Activated CD8-positive, alpha-beta T cell treated with anti-CD3 and anti-CD28 coated beads for 36 hours (primary cell): ENCODE results near the gene FXYD7. TPM values are rescaled to one million over a fixed set of nuclear protein-coding genes. Genes with fewer than 3 reads are reported as not detected.

ENCODE experiments used
- ATAC-seq: fragments of 200-7000 bp; cut with Tn5 transposase; one replicate; pipeline ENCODE4 v1.10.0; 2021; ENCODE audit warnings: mild to moderate bottlenecking, moderate library complexity
- CTCF ChIA-PET: fragments of 350-600 bp; sonication (Branson Sonifier 250); formaldehyde crosslinking; loops from one replicate; lab custom pipeline; 2021; ENCODE audit warnings: antibody characterized with exemption; lab: Charles Lee
- POLR2A ChIA-PET: fragments of 350-600 bp; sonication (Branson Sonifier 250); formaldehyde crosslinking; loops from one replicate; lab custom pipeline; 2021; ENCODE audit warnings: antibody characterized with exemption; lab: Charles Lee
- DNase-seq: peaks from one replicate; pipeline ENCODE4 v3.0.0-alpha.2; 2020
- H3K27ac Mint-ChIP-seq: one replicate; pipeline ENCODE4 v1.8.0; 2021; ENCODE audit warnings: mild to moderate bottlenecking, mixed read lengths
- H3K27me3 Mint-ChIP-seq: one replicate; pipeline ENCODE4 v1.8.0; 2021; ENCODE audit warnings: mixed read lengths
- H3K36me3 Mint-ChIP-seq: one replicate; pipeline ENCODE4 v1.8.0; 2021; ENCODE audit warnings: low read depth, mixed read lengths
- H3K4me1 Mint-ChIP-seq: one replicate; pipeline ENCODE4 v1.8.0; 2021; ENCODE audit warnings: low read depth, mixed read lengths
- H3K4me3 Mint-ChIP-seq: one replicate; pipeline ENCODE4 v1.8.0; 2021; ENCODE audit warnings: mild to moderate bottlenecking, moderate library complexity, mixed read lengths
- H3K9me3 Mint-ChIP-seq: one replicate; pipeline ENCODE4 v1.8.0; 2021; ENCODE audit warnings: mixed read lengths
- intact Hi-C: fragments of 100-400 bp; cut with micrococcal nuclease; formaldehyde crosslinking; loops from one replicate; pipeline ENCODE4 v1.10.0; 2022
- total RNA-seq, 2 experiments: library from RNA; stranded (reverse); gene quantifications; one replicate each; pipeline ENCODE4 v1.2.3, GENCODE V29; 2021
- TF ChIP-seq, protein P1 (sequence below): fragments of 200-600 bp; IDR thresholded peaks from one replicate; pipeline ENCODE4 v1.8.0; 2022; ENCODE audit warnings: antibody characterized with exemption, mild to moderate bottlenecking

The FXYD7 gene
- total RNA-seq, 2 experiments from 2014 or later = 0.38 TPM; not detected in 1

DNA sequence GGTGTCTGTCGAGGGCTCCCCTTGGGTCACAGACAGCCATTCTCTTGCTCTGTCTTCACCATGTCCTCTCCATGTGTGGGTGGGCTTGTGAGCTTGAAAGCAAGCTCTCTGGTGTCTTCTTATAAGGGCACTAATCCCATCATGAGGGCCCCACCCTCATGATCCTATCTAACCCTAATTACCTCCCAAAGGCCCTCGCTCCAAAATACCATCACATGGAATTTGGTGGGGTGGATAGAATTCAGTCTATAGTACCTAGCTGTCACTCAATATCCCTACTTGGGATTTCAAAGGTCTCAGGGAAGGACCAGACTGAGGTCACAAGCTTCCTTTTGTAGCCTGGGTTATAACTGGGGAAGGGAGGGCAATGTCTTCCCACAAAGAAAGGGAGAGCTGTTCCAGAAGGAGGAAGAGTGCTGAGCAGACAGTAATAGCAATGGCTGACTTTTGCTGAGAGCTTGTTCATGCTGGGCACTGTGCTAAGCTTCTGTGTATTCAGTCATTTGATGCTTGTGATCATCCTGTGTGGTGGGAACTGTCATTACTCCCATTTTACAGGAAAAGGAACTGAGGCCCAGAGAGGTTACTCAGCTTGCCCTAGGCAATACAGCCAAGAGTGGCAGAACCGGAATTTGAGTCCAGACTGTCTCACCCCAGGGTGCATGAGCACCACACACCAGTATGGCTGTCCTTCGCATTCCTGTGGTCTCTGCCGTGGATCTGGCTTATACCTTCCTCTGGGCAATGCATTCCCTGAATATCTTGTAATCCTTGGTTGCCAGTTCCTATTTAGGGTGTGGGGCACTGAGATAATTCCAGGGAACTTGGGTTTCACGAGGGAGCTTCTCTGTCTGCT, 19.6 kb downstream of the FXYD7 start:
- Mint-ChIP-seq H3K36me3 (peaks cover 100% of the 10 kb centered on the region), H3K27ac (peak overlapping the region; percentile 67), H3K4me1 (peaks cover 48% of the 10 kb centered on the region), H3K4me3 (no peak overlapping the region), H3K27me3 (no peaks in the 10 kb centered on the region), H3K9me3 (peaks cover 49% of the 10 kb centered on the region)
- intact Hi-C loops = no loop called here
- POLR2A ChIA-PET = interaction anchor here (0.7 to 3.2 kb wide), 6 partner anchors 8 to 109 kb away, joined by 3 to 17 read pairs (median 4); partner anchors contain the start of gene FXYD5
- CTCF ChIA-PET = interaction anchor here (0.9 to 2.0 kb wide), 6 partner anchors 9 to 103 kb away, joined by 3 to 9 read pairs (median 4); partner anchors contain the start of genes FXYD3 and FXYD5
- ATAC-seq = no peak
- no peak for DNase-seq
- TF ChIP-seq, protein P1, sequence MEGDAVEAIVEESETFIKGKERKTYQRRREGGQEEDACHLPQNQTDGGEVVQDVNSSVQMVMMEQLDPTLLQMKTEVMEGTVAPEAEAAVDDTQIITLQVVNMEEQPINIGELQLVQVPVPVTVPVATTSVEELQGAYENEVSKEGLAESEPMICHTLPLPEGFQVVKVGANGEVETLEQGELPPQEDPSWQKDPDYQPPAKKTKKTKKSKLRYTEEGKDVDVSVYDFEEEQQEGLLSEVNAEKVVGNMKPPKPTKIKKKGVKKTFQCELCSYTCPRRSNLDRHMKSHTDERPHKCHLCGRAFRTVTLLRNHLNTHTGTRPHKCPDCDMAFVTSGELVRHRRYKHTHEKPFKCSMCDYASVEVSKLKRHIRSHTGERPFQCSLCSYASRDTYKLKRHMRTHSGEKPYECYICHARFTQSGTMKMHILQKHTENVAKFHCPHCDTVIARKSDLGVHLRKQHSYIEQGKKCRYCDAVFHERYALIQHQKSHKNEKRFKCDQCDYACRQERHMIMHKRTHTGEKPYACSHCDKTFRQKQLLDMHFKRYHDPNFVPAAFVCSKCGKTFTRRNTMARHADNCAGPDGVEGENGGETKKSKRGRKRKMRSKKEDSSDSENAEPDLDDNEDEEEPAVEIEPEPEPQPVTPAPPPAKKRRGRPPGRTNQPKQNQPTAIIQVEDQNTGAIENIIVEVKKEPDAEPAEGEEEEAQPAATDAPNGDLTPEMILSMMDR = no peak

DNA sequence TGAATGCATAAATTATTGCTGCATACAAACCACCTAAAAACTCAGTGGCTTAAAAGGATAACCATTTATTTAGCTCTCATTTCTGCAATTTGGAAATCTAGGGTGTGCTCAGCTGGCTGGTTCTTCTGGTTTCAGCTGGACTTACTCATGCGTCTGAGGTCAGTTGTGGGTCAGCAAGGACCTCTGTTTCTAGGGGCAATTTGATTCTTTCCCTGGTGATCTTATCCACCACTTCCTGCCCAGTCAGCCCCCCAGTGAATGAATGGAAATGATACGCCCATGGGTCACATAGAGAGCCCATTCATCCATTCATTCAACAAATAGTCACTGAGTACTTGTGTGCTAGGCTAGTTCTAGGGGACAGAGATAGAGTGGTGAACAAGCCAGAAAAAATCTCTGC, 21.4 kb downstream of the FXYD7 start:
- Mint-ChIP-seq H3K9me3 (peaks cover 49% of the 10 kb centered on the region), H3K4me1 (peaks cover 35% of the 10 kb centered on the region), H3K36me3 (peaks cover 97% of the 10 kb centered on the region), H3K27me3 (no peaks in the 10 kb centered on the region), H3K27ac (peak overlapping the region; percentile 25), H3K4me3 (no peak overlapping the region)
- DNase-seq (no peak), ATAC-seq (no peak)
- TF ChIP-seq, protein P1 = no peak
- intact Hi-C loops = no loop called here
- ChIA-PET CTCF (interaction anchor here (1.0 kb wide), 1 partner anchor 11 kb away, joined by 5 read pairs; no protein-coding TSS in a partner anchor), POLR2A (interaction anchor here (0.8 to 1.4 kb wide), 4 partner anchors 10 to 51 kb away, joined by 3 to 4 read pairs (median 3); no protein-coding TSS in a partner anchor)

DNA sequence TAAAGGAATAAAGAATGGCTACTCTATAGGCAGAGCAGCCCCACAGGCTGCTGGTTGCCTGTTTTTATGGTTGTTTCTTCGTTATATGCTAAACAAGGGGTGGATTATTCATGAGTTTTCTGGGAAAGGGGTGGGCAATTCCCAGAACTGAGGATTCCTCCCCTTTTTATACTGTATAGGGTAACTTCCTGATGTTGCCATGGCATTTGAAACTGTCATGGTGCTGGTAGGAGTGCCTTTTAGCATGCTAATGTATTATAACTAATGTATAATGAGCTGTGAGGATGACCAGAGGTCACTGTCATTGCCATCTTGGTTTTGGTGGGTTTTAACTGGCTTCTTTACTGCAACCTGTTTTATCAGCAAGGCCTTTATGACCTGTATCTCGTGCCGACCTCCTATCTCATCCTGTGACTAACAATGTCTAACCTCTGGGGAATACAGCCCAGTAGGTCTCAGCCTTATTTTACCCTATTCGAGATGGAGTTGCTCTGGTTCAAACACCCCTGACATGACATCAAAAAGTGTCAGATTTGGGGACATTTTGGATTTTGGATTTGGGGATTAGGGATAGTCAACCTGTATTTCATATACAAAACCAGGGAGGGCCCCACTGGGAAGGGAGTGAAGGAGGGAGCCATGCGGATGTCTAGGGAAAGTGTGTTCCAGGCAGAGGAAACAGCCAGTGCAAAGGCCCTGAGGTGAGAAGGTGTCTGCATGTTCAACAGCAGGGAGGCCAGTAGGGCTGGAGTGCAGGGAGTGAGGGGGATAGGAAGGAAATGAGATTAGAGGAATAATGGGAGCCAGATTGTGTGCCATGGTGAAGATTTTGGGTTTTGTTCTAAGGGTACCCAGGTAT, 22.4 kb downstream of the FXYD7 start:
- DNase-seq = no peak
- H3K4me1 Mint-ChIP-seq = peaks cover 36% of the 10 kb centered on the region
- CTCF ChIA-PET = interaction anchor here (1.4 kb wide), 1 partner anchor 11 kb away, joined by 6 read pairs; the partner anchor contains the start of gene FXYD5

DNA sequence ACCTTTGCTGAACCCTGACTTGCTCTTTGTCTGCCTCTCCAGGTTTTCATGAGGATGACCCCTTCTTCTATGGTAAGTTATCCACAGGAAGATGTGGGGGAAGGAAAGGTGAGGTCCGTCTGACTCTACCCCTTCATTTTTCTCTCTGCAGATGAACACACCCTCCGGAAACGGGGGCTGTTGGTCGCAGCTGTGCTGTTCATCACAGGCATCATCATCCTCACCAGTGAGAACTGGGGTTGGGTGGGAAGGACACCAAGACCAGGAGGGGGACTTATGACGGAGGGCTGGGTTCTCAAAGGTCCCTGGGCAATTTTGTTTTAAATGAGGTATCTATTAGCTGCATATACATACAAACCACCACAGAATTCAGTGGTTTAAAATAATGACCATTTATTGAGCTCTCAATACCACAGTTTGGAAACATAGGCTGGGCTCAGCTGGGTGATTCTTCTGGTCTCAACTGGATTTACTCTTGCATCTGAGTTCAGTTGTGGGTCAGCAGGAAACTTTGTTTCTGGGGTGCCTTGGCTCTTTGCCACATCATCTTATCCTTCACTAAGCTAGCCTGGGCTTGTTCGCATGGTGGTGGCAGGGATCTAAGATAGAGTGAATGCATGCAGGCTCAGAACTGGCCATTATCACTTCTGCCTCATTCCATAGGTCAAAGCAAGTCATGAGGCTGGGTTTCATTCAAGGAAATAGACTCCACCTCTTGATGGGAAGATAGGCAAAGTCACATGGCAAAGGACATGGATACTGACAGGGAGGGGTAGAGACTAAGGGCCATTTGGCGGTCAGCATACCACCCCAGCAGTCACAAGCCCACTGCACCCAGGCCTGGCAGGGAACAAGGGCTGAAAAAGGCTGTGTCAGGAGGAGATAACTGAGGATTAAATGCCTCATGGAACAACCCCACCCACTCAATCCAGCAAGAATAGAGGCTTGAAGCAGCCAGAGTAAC, 23.3 kb downstream of the FXYD7 start:
- TF ChIP-seq, protein P1 = no peak
- Mint-ChIP-seq H3K27ac (peak overlapping the region; percentile 83), H3K9me3 (peaks cover 46% of the 10 kb centered on the region), H3K4me1 (peaks cover 35% of the 10 kb centered on the region), H3K27me3 (no peaks in the 10 kb centered on the region), H3K4me3 (no peak overlapping the region), H3K36me3 (peaks cover 91% of the 10 kb centered on the region)
- ChIA-PET POLR2A (interaction anchor here (0.7 to 2.9 kb wide), 8 partner anchors 8 to 84 kb away, joined by 3 to 9 read pairs (median 5); partner anchors contain the start of gene FXYD5), CTCF (interaction anchor here (1.3 to 1.9 kb wide), 3 partner anchors 12 to 100 kb away, joined by 3 to 7 read pairs (median 6); partner anchors contain the start of gene FXYD5)
- no peak for DNase-seq
- intact Hi-C loops = no loop called here
- no peak for ATAC-seq

More for the DNA sequence above, 22.4 kb downstream of the FXYD7 start:
- intact Hi-C loops = no loop called here
- no peak overlapping the region for H3K4me3 Mint-ChIP-seq
- H3K27ac Mint-ChIP-seq = peak overlapping the region; percentile 55
- no peak for ATAC-seq
- H3K36me3 Mint-ChIP-seq = peaks cover 94% of the 10 kb centered on the region
- peaks cover 49% of the 10 kb centered on the region for H3K9me3 Mint-ChIP-seq
- TF ChIP-seq, protein P1 = no peak
- POLR2A ChIA-PET = interaction anchor here (2.7 to 2.9 kb wide), 2 partner anchors 7 to 9 kb away, joined by 9 read pairs; no protein-coding TSS in a partner anchor
- no peaks in the 10 kb centered on the region for H3K27me3 Mint-ChIP-seq
